NK-92 (cell line): Measurements from ENCODE around the gene ZNF845.
A peak's percentile ranks its signal among the peaks of the same experiment; 100 is the strongest.
"Not testable (repeated sequence)": the region's sequence is repeated elsewhere in the genome, so short reads cannot be mapped to it uniquely, and the experiment has no call there.

Experiments used
- DNase-seq: peaks from one replicate; lab custom pipeline; 2025; ENCODE audit not compliant: unreplicated experiment; lab: John Stamatoyannopoulos, UW

The ZNF845 gene

GRCh38 chr19:53333463-53334449 is at the start of gene ZNF845:
TSS of gene ZNF845 (plus strand) at chr19:53333749. CDS start at chr19:53341308, 7,559 bp downstream.
- peak; percentile 50 for DNase-seq

DNA sequence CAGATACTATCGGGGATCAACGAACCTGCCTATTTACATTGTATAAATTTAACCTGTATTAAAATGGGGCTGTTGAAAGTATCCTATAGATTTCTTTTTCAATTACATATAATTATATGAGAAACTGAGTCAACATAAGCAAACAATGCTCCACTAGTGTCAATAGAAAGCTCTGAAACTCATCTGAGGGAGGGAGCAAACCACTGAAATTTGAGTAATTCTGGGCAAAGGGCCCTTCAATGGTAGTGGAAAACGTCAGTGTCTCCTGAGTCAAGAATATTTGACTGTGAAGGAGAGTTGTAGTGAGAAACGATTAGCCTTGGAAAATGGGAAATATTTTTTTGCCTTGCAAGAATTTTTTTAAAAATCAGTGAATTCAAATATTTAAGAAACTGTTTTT is 48.5 kb upstream of the ZNF845 start:
- no peak for DNase-seq

- DNase-seq: no peak
Observed at GRCh38 chr19:53290758-53291549, 42.6 kb upstream of the ZNF845 start.

GRCh38 chr19:53294786-53295441 is 38.6 kb upstream of the ZNF845 start:
- no peak for DNase-seq

- DNase-seq: not testable (repeated sequence)
Observed at GRCh38 chr19:53301341-53301740, 32.2 kb upstream of the ZNF845 start.

GRCh38 chr19:53308339-53308811 is 25.2 kb upstream of the ZNF845 start:
- DNase-seq: no peak

DNA sequence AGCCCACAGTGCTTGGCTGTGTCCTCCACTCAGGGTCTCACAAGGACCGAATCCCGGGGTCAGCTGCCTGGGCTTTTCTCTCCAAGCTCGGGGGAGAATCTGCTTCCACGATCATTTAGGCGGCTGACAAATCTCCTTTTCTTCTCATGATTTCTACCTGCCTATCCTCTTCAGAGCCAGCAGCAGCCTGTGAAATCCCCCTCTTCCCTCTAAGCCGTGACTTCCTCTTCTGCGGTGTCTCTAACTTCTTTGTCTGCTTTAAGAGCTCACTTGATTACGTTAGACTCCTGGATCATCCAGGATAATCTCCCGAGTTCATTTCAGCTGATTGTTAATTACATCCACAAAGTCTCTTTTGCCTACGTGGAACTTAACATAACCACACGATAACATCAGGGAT is 22.5 kb upstream of the ZNF845 start:
- DNase-seq: no peak

GRCh38 chr19:53311897-53312296 is 21.7 kb upstream of the ZNF845 start:
- no peak for DNase-seq

GRCh38 chr19:53328967-53329366 is 4.6 kb upstream of the ZNF845 start:
- DNase-seq: no peak

DNA sequence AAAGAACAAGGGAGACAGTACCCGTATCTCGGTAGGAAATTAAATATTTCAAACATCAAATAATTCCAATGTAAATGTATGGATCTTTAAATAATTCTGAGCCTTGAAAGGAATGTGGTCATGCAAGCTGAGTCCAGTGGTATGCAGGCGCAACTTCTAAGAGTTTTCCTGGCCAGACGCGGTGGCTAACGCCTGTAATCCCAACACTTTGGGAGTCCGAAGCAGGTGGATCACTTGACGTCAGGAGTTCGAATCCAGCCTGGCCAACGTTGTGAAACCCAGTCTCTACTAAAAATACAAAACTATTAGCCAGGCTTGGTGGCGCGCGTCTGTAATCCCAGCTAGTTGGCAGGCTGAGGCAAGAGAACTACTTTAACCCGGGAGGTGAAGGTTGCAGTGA is 1.1 kb upstream of the ZNF845 start:
- DNase-seq: no peak

GRCh38 chr19:53333066-53333462 is 485 bp upstream of the ZNF845 start:
- no peak for DNase-seq

- DNase-seq: not testable (repeated sequence)
Observed at GRCh38 chr19:53344403-53344802, 10.9 kb downstream of the ZNF845 start.

GRCh38 chr19:53355739-53356138 is 22.2 kb downstream of the ZNF845 start:
- no peak for DNase-seq

GRCh38 chr19:53357821-53358581 is 24.5 kb downstream of the ZNF845 start:
- no peak for DNase-seq

DNA sequence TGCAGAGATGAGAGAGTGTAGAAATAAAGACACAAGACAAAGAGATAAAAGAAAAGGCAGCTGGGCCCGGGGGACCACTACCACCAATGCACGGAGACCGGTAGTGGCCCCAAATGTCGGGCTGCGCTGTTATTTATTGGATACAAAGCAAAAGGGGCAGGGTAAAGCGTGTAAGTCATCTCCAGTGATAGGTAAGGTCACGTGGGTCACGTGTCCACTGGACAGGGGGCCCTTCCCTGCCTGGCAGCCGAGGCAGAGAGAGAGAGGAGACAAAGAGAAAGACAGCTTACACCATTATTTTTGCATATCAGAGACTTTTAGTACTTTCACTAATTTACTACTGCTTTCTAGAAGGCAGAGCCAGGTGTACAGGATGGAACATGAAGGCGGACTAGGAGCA is 26.5 kb downstream of the ZNF845 start:
- not testable (repeated sequence) for DNase-seq

- DNase-seq: peak; percentile 76
Observed at GRCh38 chr19:53365134-53365898, 31.8 kb downstream of the ZNF845 start, which contains the start of gene ZNF525. TSS of gene ZNF525 (plus strand) at chr19:53365705. CDS start at chr19:53372282, 6,577 bp downstream.

- DNase-seq: no peak
Observed at GRCh38 chr19:53365899-53366493, 32.4 kb downstream of the ZNF845 start.

DNA sequence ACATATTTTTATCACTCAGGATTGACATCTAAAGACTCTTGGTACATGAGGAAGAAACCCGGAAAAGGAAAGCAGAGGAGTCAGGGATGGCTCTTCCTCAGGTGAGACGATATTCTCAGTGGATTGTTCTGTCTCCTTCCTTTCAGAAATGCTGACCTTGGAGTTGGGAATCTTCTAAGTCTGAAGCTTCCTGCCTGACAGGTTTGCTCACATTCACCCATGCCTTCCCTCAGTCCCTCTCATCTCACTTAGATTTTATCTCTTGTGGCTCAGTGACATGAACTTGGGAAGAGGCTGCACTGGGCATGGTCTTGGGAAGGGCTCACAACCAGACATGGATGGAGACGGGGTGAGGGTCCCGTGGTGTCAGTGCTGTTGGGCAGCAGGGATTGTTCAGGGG is 38.6 kb downstream of the ZNF845 start:
- no peak for DNase-seq

GRCh38 chr19:53374288-53374687 is 40.7 kb downstream of the ZNF845 start:
- no peak for DNase-seq
